Urothelium cell line (cell line): ENCODE results near the gene MOV10L1.

Source experiments
- DNase-seq: peaks from one replicate; pipeline ENCODE4 v3.0.0; 2011; ENCODE audit warnings: low spot score, mixed read lengths
- FAIRE-seq: peaks from 2 replicates; lab custom pipeline; 2011; peaks lifted over from hg19 to GRCh38; lab: Jason Lieb, UNC

MOV10L1 gene

DNA sequence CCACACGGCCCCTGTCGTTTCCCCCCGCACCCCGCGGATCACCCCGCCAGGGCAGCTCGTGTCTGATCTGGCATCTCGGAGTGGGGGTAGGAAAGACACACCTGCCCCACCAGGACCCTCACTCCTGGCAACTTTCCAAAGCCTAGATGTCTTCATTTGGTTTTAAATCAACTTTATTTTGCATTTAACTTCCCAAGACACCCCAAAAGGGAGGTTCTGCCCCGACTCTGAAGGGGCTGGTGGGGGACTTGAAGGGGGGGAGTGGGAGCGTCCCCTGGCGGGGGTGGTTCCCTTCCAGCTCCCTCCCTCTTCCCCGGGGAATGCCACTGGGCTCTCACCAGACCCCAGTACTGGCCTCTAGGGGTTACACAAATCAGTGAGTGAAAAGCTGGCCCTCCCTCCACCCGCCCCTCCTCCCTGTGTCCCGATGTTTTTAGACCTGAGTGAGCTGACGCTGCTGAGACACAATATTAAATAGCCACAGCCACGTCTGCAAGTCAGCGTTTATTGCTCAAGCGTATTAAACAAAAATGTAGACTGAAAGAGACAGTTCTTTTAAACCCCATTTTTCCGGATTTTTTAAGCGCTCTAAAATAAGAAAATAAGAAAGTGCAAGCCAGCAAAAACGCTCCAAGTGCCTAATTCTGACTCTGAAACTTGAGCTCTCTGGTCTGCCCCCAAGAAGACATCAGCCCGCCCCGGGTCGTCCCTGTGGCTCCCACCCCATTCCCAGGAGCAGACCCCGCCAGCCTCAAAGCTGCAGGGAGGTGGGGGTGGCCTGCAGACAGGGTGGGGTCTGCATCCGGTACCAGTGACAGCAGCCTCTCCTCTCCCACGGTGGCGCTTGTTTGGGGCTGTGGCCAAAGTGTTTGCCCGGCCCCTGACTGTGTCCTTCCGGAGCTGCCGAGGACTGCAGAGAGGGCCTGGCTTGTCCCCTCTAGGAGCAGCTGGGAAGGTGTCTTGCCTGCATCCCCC is 30.6 kb upstream of the MOV10L1 start:
- FAIRE-seq (no peak), DNase-seq (peak; percentile 58)

DNA sequence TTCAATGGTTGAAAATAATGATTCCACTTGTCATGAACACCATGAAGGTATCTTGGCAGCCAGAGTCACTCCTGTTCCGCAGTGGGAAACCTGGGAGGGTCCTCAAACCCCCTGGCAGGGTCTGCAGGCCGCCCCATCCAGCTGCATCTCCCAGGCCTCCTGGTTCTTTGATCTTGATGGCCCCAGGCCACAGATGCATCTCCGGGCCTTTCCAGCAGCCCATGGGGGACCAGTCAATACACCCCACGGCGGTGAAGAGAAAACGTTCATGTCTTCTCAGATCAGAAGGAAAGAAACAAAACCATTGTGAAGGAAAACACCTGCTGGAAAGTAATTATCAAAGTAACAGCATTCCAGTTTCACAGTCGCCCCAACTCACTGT is 29.9 kb upstream of the MOV10L1 start:
- FAIRE-seq (no peak), DNase-seq (no peak)

DNA sequence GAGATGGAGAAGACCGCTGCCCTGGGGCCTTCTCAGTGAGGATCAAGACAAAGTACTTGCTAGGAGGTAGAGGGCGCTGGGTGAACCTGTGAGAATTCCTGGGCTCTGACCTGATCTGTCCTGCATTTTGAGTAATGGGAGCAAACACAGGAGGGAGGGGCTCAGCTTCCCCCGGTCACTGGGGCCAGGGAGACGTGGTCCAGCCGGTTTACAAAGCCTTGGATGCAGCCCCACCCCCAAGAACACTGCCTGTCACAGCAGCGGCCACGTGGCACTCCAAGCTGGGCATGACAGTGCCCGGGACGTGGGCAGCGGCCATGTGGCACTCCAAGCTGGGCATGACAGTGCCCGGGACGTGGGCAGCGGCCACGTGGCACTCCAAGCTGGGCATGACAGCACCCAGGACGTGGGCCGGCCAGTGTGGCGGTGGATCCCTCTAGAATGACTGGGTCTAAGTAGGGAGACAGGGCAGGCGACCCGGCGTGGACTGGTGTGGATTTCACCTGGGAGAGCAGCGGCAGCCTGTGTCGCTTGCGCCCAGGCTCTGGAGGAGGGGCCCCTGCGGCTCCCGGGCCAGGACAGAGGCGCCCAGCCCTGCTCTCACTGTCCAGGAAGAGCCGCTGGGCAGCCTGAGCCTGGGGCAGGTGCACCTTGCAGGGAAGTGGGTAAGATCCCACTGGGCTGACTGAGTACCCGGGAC is 29.2 kb upstream of the MOV10L1 start:
- FAIRE-seq (peak; percentile 23), DNase-seq (no peak)

DNA sequence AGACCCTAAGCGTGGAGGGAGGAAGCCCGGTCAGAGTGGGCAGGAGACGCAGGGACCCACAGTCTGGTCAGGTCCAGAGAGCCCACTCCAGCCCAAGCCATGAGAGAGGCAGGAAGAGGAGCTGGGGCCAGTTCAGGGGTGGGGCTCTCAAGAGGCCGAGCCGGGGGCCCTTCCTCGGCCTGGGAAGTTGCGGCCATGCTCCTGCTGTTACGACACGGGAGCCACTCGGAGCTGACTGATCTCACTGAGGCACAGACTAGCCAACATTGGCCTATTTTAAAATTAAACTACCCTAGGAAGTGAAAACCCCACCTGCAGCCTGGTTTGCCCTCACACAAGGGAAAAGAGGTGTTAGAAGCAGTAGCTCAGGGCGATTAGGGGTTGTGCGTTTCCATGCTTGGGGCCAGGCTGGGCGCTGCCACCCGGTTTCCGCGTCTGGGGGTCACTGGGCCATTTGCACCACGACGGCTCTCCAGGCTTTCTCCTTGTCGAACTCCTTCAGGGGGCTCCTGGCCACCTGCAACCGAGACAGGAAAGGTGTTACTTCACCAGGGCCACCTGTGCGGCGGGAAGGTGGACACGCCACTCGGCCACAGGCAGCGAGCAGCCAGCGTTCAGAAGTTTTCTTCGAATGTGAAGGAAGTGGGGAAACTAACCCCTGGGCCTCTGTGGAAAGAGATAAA is 28.5 kb upstream of the MOV10L1 start:
- no peak for FAIRE-seq
- no peak for DNase-seq

DNA sequence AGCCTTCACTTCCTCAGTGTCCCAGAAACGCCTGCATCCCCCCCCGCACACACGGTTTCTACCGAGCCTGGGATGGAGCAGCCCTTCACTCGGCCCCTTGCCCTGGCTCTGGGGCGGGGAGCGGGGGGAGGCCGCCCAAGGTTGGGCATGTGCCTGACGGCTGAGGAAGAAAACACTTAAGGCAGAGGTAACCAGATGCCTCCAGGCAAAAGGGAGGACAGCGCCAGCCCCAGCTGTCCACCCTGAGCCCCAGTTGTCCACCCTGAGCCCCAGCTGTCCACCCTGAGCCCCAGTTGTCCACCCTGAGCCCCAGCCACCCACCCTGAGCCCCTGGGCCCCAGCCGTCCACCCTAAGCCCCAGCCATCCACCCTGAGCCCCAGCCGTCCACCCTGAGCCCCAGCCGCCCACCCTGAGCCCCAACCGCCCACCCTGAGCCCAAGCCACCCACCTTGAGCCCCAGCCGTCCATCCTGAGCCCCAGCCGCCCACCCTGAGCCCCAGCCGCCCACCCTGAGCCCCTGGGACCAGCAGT is 27.9 kb upstream of the MOV10L1 start:
- no peak for FAIRE-seq

DNA sequence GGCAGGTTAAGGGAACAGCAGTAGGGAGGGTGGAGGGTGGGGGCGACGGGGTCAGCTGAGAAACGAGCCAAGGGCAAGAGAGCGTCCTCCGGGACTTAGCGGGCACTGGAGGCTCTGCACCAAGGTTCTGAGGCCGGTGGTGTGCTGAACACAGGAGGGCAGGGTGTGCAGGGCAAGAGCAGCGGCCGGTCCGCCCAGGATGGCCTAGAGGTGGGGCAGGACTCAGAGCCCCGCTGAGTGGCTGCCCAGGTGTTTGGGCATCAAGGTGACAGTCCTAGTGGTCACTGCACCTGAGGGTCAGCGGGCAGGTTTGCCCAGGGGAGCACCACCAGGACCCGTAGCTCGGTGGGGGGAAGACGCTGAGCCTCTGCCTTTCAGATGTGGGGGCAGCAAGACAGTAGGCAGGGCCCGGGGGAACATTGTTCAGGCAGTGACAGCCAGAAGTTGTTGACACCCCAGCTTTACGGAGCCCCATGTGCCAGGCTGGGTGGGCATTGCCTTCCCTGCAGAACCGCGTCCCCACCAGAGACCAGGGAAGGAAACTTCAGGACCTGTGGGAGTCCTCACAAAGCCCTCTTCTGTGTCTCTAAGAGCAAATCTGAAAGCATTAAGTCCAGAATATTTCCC is 27.2 kb upstream of the MOV10L1 start:
- FAIRE-seq: no peak
- no peak for DNase-seq

More for the DNA sequence above, 27.9 kb upstream of the MOV10L1 start:
- no peak for DNase-seq

DNA sequence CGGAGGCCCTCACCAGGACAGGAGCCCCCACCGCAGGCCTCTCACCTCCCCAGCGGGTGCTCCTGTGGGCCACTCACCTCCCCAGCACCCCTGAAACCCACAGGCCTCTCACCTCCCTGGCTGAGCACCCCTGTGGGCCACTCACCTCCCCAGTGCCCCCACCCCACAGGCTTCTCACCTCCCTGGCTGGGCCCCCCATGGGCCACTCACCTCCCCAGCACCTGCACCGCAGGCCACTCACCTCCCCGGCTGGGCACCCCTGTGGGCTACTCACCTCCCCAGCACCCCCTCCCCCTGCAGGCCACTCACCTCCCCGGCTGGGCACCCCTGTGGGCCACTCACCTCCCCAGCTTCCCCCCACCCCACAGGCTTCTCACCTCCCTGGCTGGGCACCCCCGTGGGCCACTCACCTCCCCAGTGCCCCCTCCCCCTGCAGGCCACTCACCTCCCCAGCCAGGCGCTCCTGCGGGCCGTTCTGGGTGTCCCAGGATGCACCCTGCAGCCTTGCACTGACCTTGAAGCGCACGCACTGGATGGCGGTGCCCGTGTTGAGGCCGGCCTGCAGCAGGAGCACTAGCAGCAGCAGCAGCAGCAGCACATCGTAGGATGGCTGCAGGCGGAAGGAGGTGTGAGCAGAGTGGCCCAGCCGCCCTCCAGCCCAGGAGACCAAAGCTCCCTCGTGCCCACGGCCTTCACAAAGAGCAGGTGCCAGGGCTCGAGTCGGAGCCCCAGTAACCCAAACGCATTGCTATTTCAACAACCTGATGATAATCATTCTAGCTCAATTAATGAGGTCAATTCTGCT is 26.0 kb upstream of the MOV10L1 start:
- DNase-seq (no peak), FAIRE-seq (peak; percentile 20)

DNA sequence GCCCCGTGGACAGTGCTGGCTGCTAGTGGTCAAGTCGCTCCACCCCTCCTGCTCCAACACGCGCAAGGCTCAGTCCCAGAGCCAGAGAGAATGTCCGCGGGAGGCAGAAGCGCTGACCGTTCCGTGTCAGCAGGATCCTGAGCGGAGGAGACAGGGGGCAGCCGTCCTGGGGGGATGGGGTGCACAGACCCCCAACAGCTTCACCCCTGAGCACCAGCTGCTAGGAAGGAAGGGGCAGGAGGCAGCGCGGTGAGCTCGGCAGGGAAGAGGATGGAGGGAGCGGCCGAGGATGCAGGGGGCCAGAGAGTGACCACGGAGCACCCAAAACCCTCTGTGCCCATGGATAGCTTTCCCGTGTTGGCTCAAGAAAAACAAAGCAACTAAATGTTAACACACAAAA is 25.4 kb upstream of the MOV10L1 start:
- FAIRE-seq (no peak), DNase-seq (no peak)

DNA sequence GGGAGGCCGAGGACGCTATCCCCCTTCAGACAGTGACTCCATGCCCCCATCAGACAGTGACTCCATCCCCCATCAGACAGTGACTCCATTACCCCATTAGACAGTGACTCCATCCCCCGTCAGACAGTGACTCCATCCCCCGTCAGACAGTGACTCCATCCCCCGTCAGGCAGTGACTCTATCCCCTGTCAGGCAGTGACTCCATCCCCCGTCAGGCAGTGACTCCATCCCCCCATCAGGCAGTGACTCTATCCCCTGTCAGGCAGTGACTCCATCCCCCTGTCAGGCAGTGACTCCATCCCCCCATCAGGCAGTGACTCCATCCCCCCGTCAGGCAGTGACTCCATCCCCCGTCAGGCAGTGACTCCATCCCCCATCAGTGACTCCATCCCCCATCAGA is 22.6 kb upstream of the MOV10L1 start:
- FAIRE-seq (peak; percentile 93), DNase-seq (no peak)

DNA sequence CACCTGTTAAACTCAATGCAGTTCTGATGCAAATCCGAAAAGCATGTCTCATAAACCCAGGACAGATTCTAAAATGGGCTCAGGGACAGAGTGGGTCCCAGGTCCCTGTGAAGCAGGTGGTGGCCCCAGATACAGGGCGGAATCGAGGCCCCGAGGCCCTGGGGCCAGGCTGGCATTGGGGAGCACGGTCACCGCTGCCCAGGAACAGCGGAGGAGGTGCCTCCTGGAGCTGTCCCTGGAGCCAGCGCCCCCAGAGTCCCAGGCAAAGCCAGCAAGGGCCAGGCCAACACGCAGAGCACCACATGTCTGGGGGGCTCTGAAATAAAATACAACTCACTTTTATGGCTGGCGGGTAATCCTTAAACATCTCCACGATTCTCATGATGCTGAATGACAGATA is 21.7 kb upstream of the MOV10L1 start:
- FAIRE-seq: no peak
- DNase-seq: no peak

DNA sequence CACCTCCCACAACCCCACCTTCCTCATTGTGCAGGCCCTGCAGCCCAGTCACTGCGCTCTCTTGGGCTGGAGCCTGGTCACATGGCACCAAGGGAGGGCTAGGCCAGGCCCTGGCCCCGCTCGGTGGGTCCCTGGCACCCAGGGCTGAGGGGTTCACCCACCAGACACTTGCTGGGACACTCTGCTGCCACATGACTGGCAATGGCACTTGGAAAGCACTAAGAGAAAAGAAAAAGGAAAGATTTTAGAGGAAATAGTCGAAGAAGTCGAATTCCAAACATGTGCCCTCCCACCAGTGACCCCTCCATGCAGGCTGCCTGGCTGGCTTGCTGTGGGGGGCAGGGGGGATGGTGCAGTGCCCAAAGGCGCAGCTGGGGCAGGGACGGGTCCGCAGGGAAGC is 19.4 kb upstream of the MOV10L1 start:
- no peak for FAIRE-seq
- DNase-seq: no peak

DNA sequence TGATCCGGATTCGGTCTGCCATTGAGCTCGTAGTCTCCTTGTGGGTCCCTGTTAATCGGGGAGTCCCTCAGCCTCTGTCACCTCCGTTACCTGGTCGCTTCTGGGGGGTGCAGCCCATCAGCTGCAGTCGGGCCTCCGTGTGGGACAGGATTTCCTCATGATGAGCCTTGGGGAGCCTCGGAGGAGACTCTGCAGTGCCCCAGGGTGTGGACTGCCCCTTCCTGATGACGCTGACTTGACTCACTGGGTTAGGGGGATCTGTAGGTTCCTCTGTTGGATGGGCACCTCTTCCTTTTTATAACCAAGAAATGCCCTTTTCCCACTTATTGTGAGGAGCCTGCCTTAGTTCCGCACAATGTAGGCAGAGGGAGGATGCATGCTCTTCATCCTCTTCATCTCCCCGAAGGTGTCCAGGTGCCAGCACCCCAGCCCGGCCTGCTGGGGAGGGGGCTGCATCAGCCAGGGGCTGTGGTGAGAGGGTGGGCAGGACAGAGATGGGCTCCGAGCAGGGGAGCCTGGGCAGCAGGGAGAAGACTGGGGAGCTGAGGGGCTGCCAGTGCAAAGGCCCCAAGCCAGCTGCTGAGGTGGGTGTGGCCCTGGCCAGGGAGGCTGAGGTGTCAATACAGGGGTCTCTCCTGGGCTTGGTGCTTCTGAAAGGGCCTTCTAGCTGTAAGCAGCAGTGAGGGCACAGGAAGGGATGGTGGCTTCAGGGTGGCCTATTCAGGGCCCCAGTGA is 18.2 kb upstream of the MOV10L1 start:
- DNase-seq (no peak), FAIRE-seq (no peak)

DNA sequence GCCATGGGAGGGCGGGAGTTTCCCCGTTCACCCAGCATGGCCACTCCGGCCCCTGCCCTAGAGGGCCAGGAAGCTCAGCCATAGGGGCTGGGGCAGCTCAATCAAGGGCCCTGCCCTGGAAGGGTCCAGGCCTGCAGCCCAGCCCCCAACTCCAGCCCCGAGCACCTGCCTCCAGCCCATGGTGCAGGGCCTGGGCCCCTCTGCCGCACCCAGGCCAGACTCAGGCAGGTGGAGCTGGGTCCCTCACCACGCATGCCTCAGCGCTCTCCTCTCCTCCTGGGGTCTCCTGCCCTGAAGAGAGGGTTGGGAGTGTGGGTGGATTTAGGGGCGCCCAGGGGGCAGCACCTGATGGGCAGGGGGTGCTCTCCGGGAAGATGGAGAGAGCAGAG is 17.6 kb upstream of the MOV10L1 start:
- FAIRE-seq (no peak), DNase-seq (no peak)

DNA sequence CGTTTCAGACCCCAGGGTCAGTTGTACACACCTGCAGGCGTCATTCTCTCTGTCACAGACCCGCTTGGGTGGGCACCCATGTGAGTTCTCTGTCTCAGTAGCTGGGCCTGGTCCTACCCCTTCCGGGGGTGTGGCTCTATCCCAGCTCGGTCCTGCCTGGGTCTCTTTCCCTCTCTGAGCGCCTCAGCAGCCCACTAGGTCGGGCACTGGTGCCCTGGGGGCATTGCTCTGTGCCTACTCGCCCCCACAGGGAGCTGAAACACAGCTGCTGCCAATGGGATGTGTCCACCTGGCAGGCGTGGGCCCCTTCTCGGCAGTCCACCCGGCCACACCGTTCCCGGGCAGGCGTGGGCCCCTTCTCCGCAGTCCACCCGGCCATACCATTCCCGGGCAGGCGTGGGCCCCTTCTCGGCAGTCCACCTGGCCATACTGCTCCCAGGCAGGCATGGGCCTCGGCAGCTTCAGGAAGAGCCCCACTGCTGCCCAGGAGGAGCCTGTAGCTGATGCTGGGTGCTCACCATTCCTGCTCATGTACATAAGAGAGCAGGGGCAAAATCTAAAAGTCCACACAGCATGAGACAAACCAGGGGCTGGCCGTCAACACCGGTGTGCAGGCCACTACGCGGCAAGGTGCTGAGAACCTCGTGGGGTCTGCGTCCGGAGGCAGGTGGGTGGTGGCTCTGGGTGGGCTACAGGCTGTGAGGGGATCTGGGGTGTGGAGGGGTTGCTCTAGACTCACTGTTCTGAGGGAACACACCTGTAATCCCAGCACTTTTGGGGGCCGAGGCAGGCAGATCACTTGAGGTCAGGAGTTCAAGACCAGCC is 16.9 kb upstream of the MOV10L1 start:
- FAIRE-seq (no peak), DNase-seq (no peak)

DNA sequence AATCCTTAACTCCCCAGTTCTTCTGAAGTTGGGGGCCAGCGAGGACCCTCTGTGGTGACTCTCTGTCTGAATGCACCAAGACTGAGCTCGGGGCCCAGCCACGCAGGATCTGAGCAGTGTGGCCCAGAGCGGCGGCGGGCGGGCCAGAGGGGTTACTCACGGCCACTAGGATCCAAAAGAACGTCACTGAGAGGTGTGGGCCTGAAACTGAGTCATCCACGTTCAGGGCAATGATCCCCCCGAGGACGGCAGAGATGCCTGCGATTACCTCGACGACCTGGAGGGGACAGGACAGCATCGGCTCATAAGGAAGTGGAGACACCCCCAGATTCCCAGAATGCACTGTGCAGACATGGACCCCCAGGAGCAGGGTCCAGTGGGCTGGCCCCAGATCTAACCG is 15.8 kb upstream of the MOV10L1 start:
- FAIRE-seq (peak; percentile 66), DNase-seq (no peak)

DNA sequence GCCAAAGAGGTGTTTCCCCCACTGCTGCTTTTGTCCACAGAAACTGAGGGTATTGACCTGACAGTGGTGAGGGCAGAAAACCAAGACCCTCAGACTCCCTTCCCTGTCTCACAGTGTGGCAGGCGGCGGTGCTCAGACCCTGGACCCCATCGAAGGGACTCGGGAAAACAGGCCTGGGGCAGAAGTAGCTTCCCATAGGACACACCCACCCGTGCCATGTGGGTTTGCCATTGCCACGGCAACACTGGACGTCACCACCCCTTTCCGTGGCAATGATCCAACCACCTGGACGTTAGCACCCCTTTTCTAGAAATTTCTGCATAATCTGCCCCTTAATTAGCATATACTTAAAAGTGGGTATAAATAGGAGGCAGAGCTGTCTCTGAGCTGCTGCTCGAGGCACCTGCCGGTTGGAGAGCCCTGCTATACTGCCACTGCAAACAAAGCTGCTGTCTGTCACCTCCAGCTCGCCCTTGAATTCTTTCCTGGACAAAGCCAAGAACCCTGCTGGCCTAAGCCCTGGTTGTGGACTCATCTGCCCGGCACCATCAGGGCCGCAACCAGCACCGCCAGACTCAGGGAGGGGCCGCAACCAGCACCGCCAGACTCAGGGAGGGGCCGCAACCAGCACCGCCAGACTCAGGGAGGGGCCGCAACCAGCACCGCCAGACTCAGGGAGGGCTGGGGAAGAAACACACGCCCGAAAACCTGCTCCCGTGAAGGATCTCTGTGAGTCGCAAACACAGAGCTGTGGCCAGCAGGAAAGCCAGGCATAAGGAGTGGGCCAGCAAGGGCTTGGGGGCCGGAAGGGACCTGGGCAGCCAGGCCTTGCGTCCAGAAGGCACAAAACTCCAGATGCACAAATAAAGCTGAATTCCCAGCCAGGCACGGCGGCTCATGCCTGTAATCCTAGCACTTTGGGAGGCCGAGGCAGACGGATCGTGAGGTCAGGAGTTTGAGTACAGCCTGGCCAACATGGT is 15.0 kb upstream of the MOV10L1 start:
- FAIRE-seq (peak; percentile 13), DNase-seq (no peak)
